ENCODE data around the gene PUDP.

The PUDP gene

GRCh38 chrX:7076245-7076661, 71.7 kb downstream of the PUDP start:
- DNase-seq (ENCODE audit: low read depth in 1 of 2, low spot score in 1 of 2) = no peak

- no peak for DNase-seq (ENCODE audit: low read depth in 1 of 2, low spot score in 1 of 2)
Measured at GRCh38 chrX:7074908-7075204, 73.1 kb downstream of the PUDP start.

GRCh38 chrX:7074148-7074907, 73.6 kb downstream of the PUDP start:
- DNase-seq (ENCODE audit: low read depth in 1 of 2, low spot score in 1 of 2) = no peak

- DNase-seq (ENCODE audit: low read depth in 1 of 2, low spot score in 1 of 2) = no peak
Measured at GRCh38 chrX:7073336-7073735, 74.6 kb downstream of the PUDP start.

GRCh38 chrX:7072856-7073255, 75.1 kb downstream of the PUDP start:
- no peak for DNase-seq (ENCODE audit: low read depth in 1 of 2, low spot score in 1 of 2)

GRCh38 chrX:7071390-7071789, 76.6 kb downstream of the PUDP start:
- no peak for DNase-seq (ENCODE audit: low read depth in 1 of 2, low spot score in 1 of 2)

- no peak for DNase-seq (ENCODE audit: low read depth in 1 of 2, low spot score in 1 of 2)
Measured at GRCh38 chrX:7069556-7069955, 78.4 kb downstream of the PUDP start.

- DNase-seq (ENCODE audit: low read depth in 1 of 2, low spot score in 1 of 2) = no peak
Measured at GRCh38 chrX:7068939-7069367, 79.0 kb downstream of the PUDP start.

GRCh38 chrX:7067256-7067655, 80.7 kb downstream of the PUDP start:
- DNase-seq (ENCODE audit: low read depth in 1 of 2, low spot score in 1 of 2) = no peak

GRCh38 chrX:7065473-7065872, 82.5 kb downstream of the PUDP start:
- no peak for DNase-seq (ENCODE audit: low read depth in 1 of 2, low spot score in 1 of 2)

GRCh38 chrX:7062903-7063302, 85.0 kb downstream of the PUDP start:
- DNase-seq (ENCODE audit: low read depth in 1 of 2, low spot score in 1 of 2) = no peak

GRCh38 chrX:7062276-7062675, 85.7 kb downstream of the PUDP start:
- DNase-seq (ENCODE audit: low read depth in 1 of 2, low spot score in 1 of 2) = no peak

GRCh38 chrX:7061429-7061828, 86.5 kb downstream of the PUDP start:
- no peak for DNase-seq (ENCODE audit: low read depth in 1 of 2, low spot score in 1 of 2)

GRCh38 chrX:7060444-7060843, 87.5 kb downstream of the PUDP start:
- no peak for DNase-seq (ENCODE audit: low read depth in 1 of 2, low spot score in 1 of 2)

GRCh38 chrX:7059859-7060258, 88.1 kb downstream of the PUDP start:
- no peak for DNase-seq (ENCODE audit: low read depth in 1 of 2, low spot score in 1 of 2)

- DNase-seq (ENCODE audit: low read depth in 1 of 2, low spot score in 1 of 2) = no peak
Measured at GRCh38 chrX:7059214-7059838, 88.6 kb downstream of the PUDP start.

- no peak for DNase-seq (ENCODE audit: low read depth in 1 of 2, low spot score in 1 of 2)
Measured at GRCh38 chrX:7055386-7056137, 92.4 kb downstream of the PUDP start.

- DNase-seq (ENCODE audit: low read depth in 1 of 2, low spot score in 1 of 2) = no peak
Measured at GRCh38 chrX:7054219-7055216, 93.4 kb downstream of the PUDP start.

- no peak for DNase-seq (ENCODE audit: low read depth in 1 of 2, low spot score in 1 of 2)
Measured at GRCh38 chrX:7052541-7052940, 95.4 kb downstream of the PUDP start.

- no peak for DNase-seq (ENCODE audit: low read depth in 1 of 2, low spot score in 1 of 2)
Measured at GRCh38 chrX:7050271-7050670, 97.7 kb downstream of the PUDP start.

GRCh38 chrX:7047951-7048350, 100.0 kb downstream of the PUDP start:
- DNase-seq (ENCODE audit: low read depth in 1 of 2, low spot score in 1 of 2) = no peak

All from activated CD4-positive, alpha-beta T cell treated with anti-CD3 and anti-CD28 coated beads, Interleukin-2, amount 50 U/mL, for 24 hours (primary cell).